Small intestine (tissue), 7 donors: ENCODE data around the gene ATF4. TPM values are rescaled to one million over a fixed set of nuclear protein-coding genes. Genes with fewer than 3 reads are reported as not detected.

Experiments
- DNase-seq, 2 donors: peaks; one replicate each; pipeline versions ENCODE4 v3.0.0 to v3.0.0-alpha.2; 2013
- FAIRE-seq: peaks from 2 replicates; lab custom pipeline; 2012; peaks lifted over from hg19 to GRCh38; lab: Jason Lieb, UNC
- H3K27ac ChIP-seq, 3 donors: one replicate each; pipeline ENCODE4 v1.5.1; 2013; ENCODE audit warnings: low read length in 2 of 3, mild to moderate bottlenecking in 2 of 3, control low read depth in 1 of 3, inconsistent platforms in 1 of 3, low read depth in 1 of 3, moderate library complexity in 1 of 3
- H3K27me3 ChIP-seq, 3 donors: one replicate each; pipeline ENCODE4 v1.6.1; 2013; ENCODE audit warnings: low read length in 3 of 3, inconsistent platforms in 1 of 3; ENCODE audit not compliant: control insufficient read depth in 3 of 3, insufficient read depth in 3 of 3
- H3K36me3 ChIP-seq, 3 donors: one replicate each; pipeline ENCODE4 v1.6.1; 2013; ENCODE audit warnings: low read length in 3 of 3, inconsistent platforms in 1 of 3, low read depth in 1 of 3, mild to moderate bottlenecking in 1 of 3, moderate library complexity in 1 of 3; ENCODE audit not compliant: control insufficient read depth in 3 of 3, insufficient read depth in 2 of 3
- H3K4me1 ChIP-seq, 3 donors: one replicate each; pipeline ENCODE4 v1.6.1; 2013; ENCODE audit warnings: low read length in 2 of 3, inconsistent platforms in 1 of 3, low read depth in 1 of 3, mild to moderate bottlenecking in 1 of 3, moderate library complexity in 1 of 3; ENCODE audit not compliant: control insufficient read depth in 3 of 3, insufficient read depth in 2 of 3
- H3K4me3 ChIP-seq, 3 donors: one replicate each; pipeline ENCODE4 v1.5.1; 2013; ENCODE audit warnings: low read length in 3 of 3, control low read depth in 1 of 3, inconsistent platforms in 1 of 3, low read depth in 1 of 3, mild to moderate bottlenecking in 1 of 3, moderate library complexity in 1 of 3
- H3K9me3 ChIP-seq, 2 donors: one replicate each; pipeline ENCODE4 v1.6.1; 2013; ENCODE audit warnings: low read depth in 1 of 2, low read length in 1 of 2; ENCODE audit not compliant: control insufficient read depth in 2 of 2, insufficient read depth in 1 of 2
- WGBS, 3 donors: extraction: QIAGEN DNeasy Blood & Tissue Kit; methylation state at CpG; one replicate each; pipeline ENCODE4 v1.1.7; 2013; 5-methylcytosine and 5-hydroxymethylcytosine counted together
- polyA plus RNA-seq, 4 donors: library from polyadenylated mRNA; stranded (reverse) in 3 of 4; unstranded in 1 of 4; fragments of 200-250 nt in 3 of 4; fragments of 120-200 nt in 1 of 4; gene quantifications; one replicate each; pipeline versions ENCODE4 v1.2.1 to v1.2.3, GENCODE V29; 2013
- donor health status: healthy with polysubstance abuse.
- donor health status: control.
- donor health status: control.
- donor health status: Bipolar disorder and iron deficiency.
- donor health status: healthy.

ATF4 gene
- polyA plus RNA-seq, 4 donors, result 271 to 709 (median 505) TPM

- no peaks in the 10 kb centered on the region for H3K27me3 ChIP-seq
- H3K9me3 ChIP-seq, result no peaks in the 10 kb centered on the region
- peak overlapping the region in 1 of 3 donors; percentile 15 for H3K4me3 ChIP-seq
- peaks cover 0 to 78% (median 2%) of the 10 kb centered on the region in 3 donors for H3K4me1 ChIP-seq
- peak overlapping the region in 1 of 3 donors; percentile 99 for H3K27ac ChIP-seq
- FAIRE-seq (no peak), DNase-seq (no peak)
- H3K36me3 ChIP-seq, result peaks cover 0 to 52% (median 2%) of the 10 kb centered on the region in 3 donors
- 61 to 72% (median 67%) methylated on average over 9 of the region's 9 CpGs for WGBS, 3 donors
Measured at GRCh38 chr22:39475337-39475736, 45.0 kb upstream of the ATF4 start.

- WGBS, 3 donors, result 76 to 90% (median 81%) methylated on average over 3 of the region's 3 CpGs
Measured at GRCh38 chr22:39475902-39476301, 44.5 kb upstream of the ATF4 start.

GRCh38 chr22:39476664-39477063 is 43.7 kb upstream of the ATF4 start:
- H3K27me3 ChIP-seq, result no peaks in the 10 kb centered on the region
- DNase-seq (no peak), FAIRE-seq (no peak)
- no peak overlapping the region for H3K4me3 ChIP-seq
- H3K36me3 ChIP-seq, result peaks cover 0 to 64% (median 2%) of the 10 kb centered on the region in 3 donors
- H3K27ac ChIP-seq, result no peak overlapping the region
- 79 to 86% (median 84%) methylated on average over 13 of the region's 13 CpGs for WGBS, 3 donors
- no peaks in the 10 kb centered on the region for H3K9me3 ChIP-seq
- H3K4me1 ChIP-seq, result peaks cover 0 to 65% (median 0%) of the 10 kb centered on the region in 3 donors

More at GRCh38 chr22:39475902-39476301, 44.5 kb upstream of the ATF4 start:
- Histone ChIP-seq H3K9me3 (no peaks in the 10 kb centered on the region), H3K27ac (peak overlapping the region in 1 of 3 donors; percentile 99), H3K27me3 (no peaks in the 10 kb centered on the region), H3K4me3 (no peak overlapping the region), H3K36me3 (peaks cover 0 to 57% (median 2%) of the 10 kb centered on the region in 3 donors), H3K4me1 (peaks cover 0 to 72% (median 2%) of the 10 kb centered on the region in 3 donors)
- no peak for DNase-seq
- no peak for FAIRE-seq

- no peak overlapping the region for H3K4me3 ChIP-seq
- DNase-seq, result no peak
- H3K27me3 ChIP-seq, result no peaks in the 10 kb centered on the region
- no peaks in the 10 kb centered on the region for H3K9me3 ChIP-seq
- no peak overlapping the region for H3K27ac ChIP-seq
- peaks cover 0 to 71% (median 2%) of the 10 kb centered on the region in 3 donors for H3K36me3 ChIP-seq
- H3K4me1 ChIP-seq, result peaks cover 0 to 56% (median 0%) of the 10 kb centered on the region in 3 donors
- 91 to 96% (median 92%) methylated on average over 9 of the region's 9 CpGs for WGBS, 3 donors
- FAIRE-seq, result no peak
Measured at GRCh38 chr22:39477542-39477941, 42.8 kb upstream of the ATF4 start.

GRCh38 chr22:39478441-39478850 is 41.9 kb upstream of the ATF4 start:
- no peaks in the 10 kb centered on the region for H3K27me3 ChIP-seq
- DNase-seq, result peak in 1 of 2 donors; percentile 72
- WGBS, 3 donors, result 45 to 63% (median 47%) methylated on average over 9 of the region's 9 CpGs
- FAIRE-seq, result no peak
- no peaks in the 10 kb centered on the region for H3K9me3 ChIP-seq
- H3K4me1 ChIP-seq, result peaks cover 0 to 50% (median 0%) of the 10 kb centered on the region in 3 donors
- H3K4me3 ChIP-seq, result no peak overlapping the region
- H3K27ac ChIP-seq, result no peak overlapping the region
- peaks cover 0 to 77% (median 2%) of the 10 kb centered on the region in 3 donors for H3K36me3 ChIP-seq

GRCh38 chr22:39479254-39479653 is 41.1 kb upstream of the ATF4 start:
- H3K27ac ChIP-seq, result no peak overlapping the region
- H3K9me3 ChIP-seq, result no peaks in the 10 kb centered on the region
- H3K27me3 ChIP-seq, result no peaks in the 10 kb centered on the region
- no peak overlapping the region for H3K4me3 ChIP-seq
- FAIRE-seq (no peak), DNase-seq (no peak)
- peaks cover 0 to 82% (median 2%) of the 10 kb centered on the region in 3 donors for H3K36me3 ChIP-seq
- WGBS, 3 donors, result 79 to 87% (median 84%) methylated on average over 3 of the region's 3 CpGs
- peaks cover 0 to 44% (median 0%) of the 10 kb centered on the region in 3 donors for H3K4me1 ChIP-seq

- WGBS, 3 donors, result 61 to 72% (median 67%) methylated on average over 1 of the region's 1 CpG
- Histone ChIP-seq H3K9me3 (no peaks in the 10 kb centered on the region), H3K27me3 (no peaks in the 10 kb centered on the region), H3K27ac (no peak overlapping the region), H3K36me3 (peaks cover 0 to 80% (median 2%) of the 10 kb centered on the region in 3 donors), H3K4me1 (peaks cover 0 to 31% (median 0%) of the 10 kb centered on the region in 3 donors), H3K4me3 (no peak overlapping the region)
- FAIRE-seq (no peak), DNase-seq (no peak)
Measured at GRCh38 chr22:39480557-39480956, 39.8 kb upstream of the ATF4 start.

- no peak for DNase-seq
- FAIRE-seq, result no peak
- no peaks in the 10 kb centered on the region for H3K9me3 ChIP-seq
- peaks cover 0 to 76% (median 2%) of the 10 kb centered on the region in 3 donors for H3K36me3 ChIP-seq
- H3K4me1 ChIP-seq, result peaks cover 0 to 26% (median 0%) of the 10 kb centered on the region in 3 donors
- H3K27me3 ChIP-seq, result no peaks in the 10 kb centered on the region
- no peak overlapping the region for H3K27ac ChIP-seq
- WGBS, 3 donors, result 90 to 93% (median 93%) methylated on average over 16 of the region's 16 CpGs
- no peak overlapping the region for H3K4me3 ChIP-seq
Measured at GRCh38 chr22:39481054-39481453, 39.3 kb upstream of the ATF4 start.

- H3K4me1 ChIP-seq, result peaks cover 0 to 21% (median 0%) of the 10 kb centered on the region in 3 donors
- H3K4me3 ChIP-seq, result no peak overlapping the region
- peaks cover 0 to 71% (median 2%) of the 10 kb centered on the region in 3 donors for H3K36me3 ChIP-seq
- no peak for DNase-seq
- 91 to 92% (median 91%) methylated on average over 5 of the region's 5 CpGs for WGBS, 3 donors
- H3K27me3 ChIP-seq, result no peaks in the 10 kb centered on the region
- no peak for FAIRE-seq
- no peak overlapping the region for H3K27ac ChIP-seq
- H3K9me3 ChIP-seq, result no peaks in the 10 kb centered on the region
Measured at GRCh38 chr22:39481595-39481994, 38.8 kb upstream of the ATF4 start.
